A673 (cell line): ENCODE measurements around the gene DIP2C.

Source experiments
- CTCF ChIP-seq: fragments of 300-800, 200-600 bp; sonication (generic); conservative IDR thresholded peaks from 2 replicates; pipeline ENCODE4 v1.5.1; 2017; ENCODE audit warnings: low read depth, mild to moderate bottlenecking, antibody characterized with exemption, low read length, moderate library complexity, mixed read lengths
- EZH2 ChIP-seq: fragments of 200-600 bp; sonication (generic); IDR thresholded peaks from 2 replicates; pipeline ENCODE4 v1.6.1; 2017; ENCODE audit warnings: borderline replicate concordance, low read depth, mild to moderate bottlenecking, mixed read lengths, antibody characterized with exemption, low read length; ENCODE audit not compliant: poor library complexity, severe bottlenecking

DNA sequence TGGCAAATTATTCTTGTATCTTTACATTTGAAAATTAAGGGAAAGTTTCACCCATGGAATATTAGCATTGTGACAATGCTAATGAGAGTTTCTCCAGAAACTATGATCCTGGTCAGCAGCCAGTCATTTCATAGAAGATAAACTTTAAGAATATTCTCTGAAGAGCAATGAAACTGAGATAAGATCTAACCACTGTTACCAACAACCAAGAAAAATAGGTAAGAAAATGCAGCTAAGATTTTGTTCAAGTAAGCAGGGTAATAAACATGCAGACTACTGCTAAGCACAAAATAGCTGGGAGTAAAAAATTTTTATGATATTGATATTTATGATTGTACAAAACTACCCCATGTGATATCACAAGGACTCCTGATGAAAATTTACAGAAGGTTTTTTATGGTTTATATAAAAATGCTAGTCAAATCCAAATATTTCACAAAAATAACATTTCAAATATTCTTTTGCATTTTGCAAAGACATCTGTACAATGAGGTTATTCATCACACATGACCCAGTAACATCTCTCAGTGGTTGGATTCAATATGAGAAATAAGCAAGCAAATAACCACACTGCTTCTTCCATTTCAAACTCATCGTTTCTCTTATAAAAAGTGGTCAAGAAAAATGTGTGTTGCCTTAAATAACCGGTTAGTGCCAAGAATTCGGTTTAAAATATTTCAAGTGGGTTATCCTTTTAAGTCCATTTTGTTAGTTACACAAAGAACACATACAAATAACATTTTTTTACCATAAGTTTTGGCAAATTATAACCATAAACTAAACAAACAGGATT is 251.6 kb downstream of the DIP2C start:
- no peak for TF ChIP-seq CTCF
- TF ChIP-seq EZH2: no peak
